GM18861 (cell line): Measurements from ENCODE around the gene PPP1R3D.
A peak's percentile ranks its signal among the peaks of the same experiment; 100 is the strongest.

Experiments used
- ATAC-seq: cut with Tn5 transposase; IDR thresholded peaks from one replicate; pipeline ENCODE4 v1.9.1; 2021; ENCODE audit not compliant: unreplicated experiment

PPP1R3D gene

GRCh38 chr20:59948828-59949720 is 9.0 kb upstream of the PPP1R3D start:
- ATAC-seq = no peak

DNA sequence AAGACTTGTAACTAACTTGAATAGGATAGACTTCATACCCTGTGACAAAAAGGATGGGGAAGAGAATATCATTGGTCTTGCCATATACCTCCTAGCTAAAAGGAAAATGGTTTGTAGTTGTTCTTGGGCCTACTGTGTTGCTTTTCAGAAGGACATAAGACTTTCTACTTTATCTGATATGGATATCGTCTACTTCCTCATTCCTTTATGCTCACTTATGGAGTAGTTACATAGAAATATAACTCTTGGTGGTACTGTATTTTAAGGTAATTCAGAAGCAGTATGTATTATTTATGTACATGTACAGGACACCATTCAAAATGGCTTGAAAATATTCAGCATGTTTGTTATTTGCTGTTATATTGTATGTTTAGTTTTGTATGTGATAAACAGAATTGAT is 8.1 kb upstream of the PPP1R3D start:
- ATAC-seq = no peak

DNA sequence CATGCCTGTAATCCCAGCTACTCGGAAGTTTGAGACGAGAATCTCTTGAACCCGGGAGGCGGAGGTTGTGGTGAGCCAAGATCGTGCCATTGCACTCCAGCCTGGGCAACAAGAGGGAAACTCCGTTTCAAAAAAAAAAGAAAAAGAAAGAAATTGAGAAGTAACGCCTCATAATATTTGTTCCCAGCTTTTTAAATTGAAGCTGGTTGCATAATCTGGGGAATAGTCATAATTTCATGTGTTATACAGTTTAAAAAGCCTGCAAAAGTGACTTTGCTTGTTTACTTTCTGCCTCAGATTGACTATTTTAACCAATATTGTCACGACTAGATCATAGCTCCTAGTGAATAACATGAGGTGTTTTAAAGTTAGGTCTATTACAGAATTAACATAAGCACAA is 7.3 kb upstream of the PPP1R3D start:
- no peak for ATAC-seq

GRCh38 chr20:59945731-59946130 is 5.6 kb upstream of the PPP1R3D start:
- ATAC-seq = no peak

- ATAC-seq = no peak
Observed at GRCh38 chr20:59945175-59945574, 5.1 kb upstream of the PPP1R3D start.

DNA sequence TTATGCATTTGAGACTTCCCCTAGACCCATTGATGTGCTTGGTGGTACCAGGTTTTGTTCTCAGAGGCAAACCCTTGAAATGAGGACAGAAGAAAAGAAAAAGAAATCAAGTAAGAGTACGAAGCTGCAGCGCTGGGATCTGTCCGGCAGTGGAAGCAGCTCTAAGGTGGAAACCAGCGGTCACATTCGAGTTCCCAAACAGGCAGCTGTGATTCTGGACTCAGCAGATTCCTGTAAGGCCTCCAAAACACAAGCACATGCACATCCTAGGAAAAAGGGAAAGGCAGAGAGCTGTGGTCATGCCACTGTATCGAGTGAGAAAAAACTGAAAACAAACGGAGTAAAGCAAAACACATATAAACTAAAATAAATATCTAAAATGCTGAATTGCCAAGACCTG is 4.6 kb upstream of the PPP1R3D start:
- no peak for ATAC-seq

DNA sequence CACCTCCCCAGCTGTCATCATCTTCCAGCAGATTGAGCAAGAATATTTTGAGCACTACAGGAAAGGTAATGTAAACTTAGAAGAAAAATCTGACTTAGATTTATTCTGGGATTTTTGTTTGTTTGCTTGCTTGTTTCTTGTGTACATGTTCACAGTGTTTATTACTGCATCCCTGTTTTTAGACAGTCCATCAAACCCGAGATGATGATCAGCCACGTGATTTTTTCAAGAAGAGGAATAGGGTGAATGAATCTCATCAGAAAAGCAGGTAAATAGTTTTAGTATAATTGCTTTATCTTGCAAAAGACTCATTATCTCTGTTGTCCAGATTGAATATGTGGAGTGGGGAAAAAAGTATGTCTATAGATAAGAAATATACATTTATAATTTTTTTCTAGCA is 2.1 kb upstream of the PPP1R3D start:
- ATAC-seq = no peak

GRCh38 chr20:59940956-59941294 is 820 bp upstream of the PPP1R3D start:
- no peak for ATAC-seq

GRCh38 chr20:59939879-59940128 is 301 bp downstream of the PPP1R3D start:
- ATAC-seq = peak; percentile 22

- no peak for ATAC-seq
Observed at GRCh38 chr20:59939052-59939878, 840 bp downstream of the PPP1R3D start.

DNA sequence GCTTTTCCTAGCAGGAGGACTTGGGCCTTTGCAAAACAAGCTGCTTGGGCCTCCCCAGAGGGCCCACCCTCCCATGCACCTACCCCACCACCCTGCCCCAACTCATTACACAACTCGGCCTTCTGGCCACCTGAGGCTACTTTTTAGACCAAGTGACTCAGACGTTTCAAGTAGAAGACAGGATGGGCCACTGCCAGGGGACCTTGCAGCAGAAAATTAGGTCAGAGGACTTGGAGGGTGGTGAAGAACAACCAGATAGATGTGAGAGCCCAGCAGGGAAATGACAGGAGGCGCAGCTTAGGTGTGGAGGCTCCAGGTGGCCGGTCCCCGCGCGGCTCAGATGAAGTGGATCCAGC is 1.4 kb downstream of the PPP1R3D start:
- no peak for ATAC-seq

- ATAC-seq = no peak
Observed at GRCh38 chr20:59938221-59938620, 1.9 kb downstream of the PPP1R3D start.

DNA sequence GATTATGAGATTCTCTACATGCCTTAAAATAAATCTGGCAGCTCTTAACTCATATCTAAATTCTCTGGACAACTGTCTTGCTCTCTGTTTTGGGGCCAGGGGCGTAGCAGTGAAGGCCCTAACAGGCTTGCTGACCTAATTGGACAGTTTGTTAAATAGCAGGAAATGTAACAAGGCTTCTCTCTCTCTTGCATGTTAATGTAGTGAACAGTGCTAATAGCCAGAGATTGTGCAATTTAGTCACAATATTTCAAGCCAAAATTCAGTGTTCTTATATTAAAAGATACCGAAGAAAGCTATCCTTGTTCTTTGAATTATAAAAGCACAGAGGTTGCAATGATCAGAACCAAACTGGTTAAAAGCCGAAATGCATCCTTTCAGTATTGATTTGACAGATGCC is 3.0 kb downstream of the PPP1R3D start:
- ATAC-seq = no peak

- ATAC-seq = no peak
Observed at GRCh38 chr20:59936409-59936808, 3.7 kb downstream of the PPP1R3D start.

- no peak for ATAC-seq
Observed at GRCh38 chr20:59935457-59936185, 4.5 kb downstream of the PPP1R3D start.

DNA sequence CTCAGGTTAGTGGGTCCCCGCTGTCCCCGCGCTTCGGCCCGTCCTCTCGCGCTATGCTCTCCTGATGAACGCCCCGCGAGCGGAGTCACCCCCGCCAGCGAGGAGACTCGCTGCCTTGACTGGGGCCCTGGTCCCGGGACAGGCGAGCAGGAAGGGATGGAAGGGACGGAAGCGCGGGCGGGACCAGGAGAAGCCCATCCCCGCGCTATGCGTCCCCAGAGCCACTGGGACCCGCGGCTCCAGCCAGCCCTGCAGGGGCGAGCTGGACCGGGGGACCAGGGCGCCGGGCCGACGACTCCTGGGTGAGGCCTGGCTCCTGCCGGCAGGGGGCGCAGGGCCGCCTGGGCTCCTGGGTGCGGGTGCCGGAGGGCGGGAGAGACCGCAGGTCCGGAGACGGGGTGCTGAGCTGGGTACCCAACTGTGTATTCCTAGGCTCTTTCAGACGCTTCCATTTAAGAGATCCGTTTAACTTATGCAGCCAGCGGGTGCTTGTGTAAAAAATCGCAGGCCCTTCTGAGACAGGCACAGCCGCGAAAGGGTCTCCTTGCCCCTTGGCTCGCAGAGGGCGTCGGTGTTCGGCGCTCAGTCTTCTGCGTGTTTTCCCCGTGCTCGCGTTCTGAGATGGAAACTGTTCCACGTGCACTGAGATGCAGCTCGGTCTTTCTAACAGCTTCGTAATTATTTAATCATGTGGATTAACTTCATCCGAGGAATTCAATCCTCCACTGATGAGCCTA is 6.1 kb downstream of the PPP1R3D start:
- ATAC-seq = peak; percentile 82

DNA sequence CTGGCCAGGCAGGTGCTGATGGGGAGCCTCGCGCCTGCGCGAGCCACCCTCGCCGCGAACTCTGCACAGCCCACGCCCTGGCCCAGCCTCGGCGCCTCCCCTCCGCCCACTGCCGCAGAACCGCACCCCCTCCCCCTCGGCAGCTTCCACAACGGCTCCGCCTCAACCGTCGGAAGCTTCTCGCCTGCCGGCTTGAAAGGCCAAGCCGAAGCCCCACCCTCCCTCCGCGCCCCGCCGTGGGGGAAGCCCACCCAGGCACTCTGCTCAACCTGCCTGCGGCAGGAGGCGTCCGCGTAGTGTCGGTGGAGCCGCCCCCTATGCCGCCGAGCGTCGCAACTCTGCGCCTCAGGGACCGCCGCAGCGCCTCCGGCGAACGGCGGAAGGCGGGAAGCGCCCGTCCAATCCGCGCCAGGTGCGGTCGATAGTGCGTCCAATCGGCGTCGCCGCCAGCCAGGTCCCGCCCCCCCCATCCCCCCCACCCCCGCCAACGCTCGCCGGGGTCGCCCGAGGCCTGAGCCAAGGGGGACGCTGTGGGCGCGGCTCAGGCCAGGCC is 6.7 kb downstream of the PPP1R3D start, which contains the start of gene SYCP2:
SYCP2 (minus strand) TSS at position 342 of the 553 bp plus-strand sequence. CDS start 11,224 bp downstream, outside the sequence.
- ATAC-seq = no peak

DNA sequence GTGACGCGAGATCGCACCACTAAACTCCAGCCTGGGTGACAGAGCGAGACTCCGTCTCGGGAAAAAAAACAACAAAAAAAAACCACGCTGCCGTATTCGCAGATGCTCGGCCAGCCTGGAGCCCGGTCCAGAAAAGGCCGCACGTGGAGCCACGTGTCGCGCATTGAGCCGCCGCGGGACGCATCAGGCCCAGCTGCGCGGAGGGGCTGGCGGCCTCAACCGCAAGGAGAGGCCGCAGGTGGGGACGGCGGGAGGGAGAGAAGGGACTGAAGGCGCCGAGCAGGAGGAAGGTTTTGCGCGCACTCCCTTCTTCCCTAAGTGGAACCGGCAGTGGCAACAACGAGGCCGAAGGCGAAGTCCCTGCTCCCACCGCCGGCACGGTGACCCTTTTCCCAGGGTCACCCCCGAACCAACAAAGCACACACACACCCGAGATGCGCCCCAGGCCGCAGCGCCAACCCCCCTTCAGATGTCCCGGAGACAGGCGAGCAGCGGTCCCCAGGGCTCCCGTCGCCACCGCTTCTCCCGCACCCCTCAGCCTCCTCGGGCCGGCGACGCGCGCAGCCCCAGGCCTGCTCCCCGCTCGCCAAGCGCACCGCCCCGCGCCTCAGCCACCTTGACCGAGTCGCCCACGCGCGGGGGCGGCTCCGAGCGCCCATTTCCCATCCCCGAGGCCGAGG is 7.3 kb downstream of the PPP1R3D start:
- no peak for ATAC-seq

DNA sequence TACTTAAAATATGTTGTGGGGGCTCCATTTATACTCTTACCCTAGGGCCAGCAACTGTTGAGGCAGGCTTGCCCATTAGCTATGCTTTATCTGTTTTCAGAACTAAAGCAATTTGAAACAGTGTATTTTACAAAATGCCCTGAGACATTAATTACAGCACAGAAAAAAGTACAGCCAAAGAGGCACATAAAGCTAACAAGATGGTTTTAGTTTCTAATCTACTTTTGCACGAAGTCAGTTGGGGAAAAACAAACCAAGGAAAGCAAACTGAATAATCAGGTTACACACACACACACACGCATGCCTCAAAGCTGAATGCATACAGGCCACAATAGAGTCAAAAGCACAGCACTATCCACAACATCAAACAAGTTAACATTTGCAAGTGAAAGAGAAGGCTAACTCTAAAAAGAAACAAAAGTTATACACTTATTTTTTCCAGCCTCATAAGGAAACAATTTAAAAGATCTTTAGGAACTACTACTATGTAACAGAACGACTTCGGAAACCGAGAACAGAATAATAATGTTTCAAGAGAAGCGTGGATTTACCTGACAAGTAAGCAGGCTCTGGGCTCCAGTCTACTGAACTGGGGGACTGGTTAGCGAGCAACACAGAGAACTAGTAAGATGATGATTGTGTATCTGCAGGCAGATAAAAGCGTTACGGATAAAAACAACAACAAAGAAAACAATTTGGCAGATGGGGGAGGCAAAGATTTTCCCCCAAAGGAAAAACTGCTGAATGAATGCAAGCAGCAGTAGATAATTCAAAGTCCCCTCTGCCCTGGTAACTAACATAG is 8.4 kb downstream of the PPP1R3D start:
- no peak for ATAC-seq
